ENCODE results near the gene LIPE.

Gene LIPE

GRCh38 chr19:42445948-42446347, 18.8 kb upstream of the LIPE start:
- no peak for DNase-seq

GRCh38 chr19:42443944-42444398, 16.8 kb upstream of the LIPE start:
- no peak for DNase-seq

GRCh38 chr19:42442833-42443232, 15.6 kb upstream of the LIPE start, which contains the start of gene CXCL17:
Gene CXCL17 (minus strand): TSS chr19:42442946. CDS start chr19:42442832, 114 bp downstream.
- DNase-seq = no peak

GRCh38 chr19:42441049-42441445, 13.9 kb upstream of the LIPE start:
- DNase-seq = no peak

- DNase-seq = no peak
Measured at GRCh38 chr19:42440357-42441048, 13.3 kb upstream of the LIPE start.

GRCh38 chr19:42436006-42436405, 8.8 kb upstream of the LIPE start:
- no peak for DNase-seq

- no peak for DNase-seq
Measured at GRCh38 chr19:42435316-42435715, 8.1 kb upstream of the LIPE start.

GRCh38 chr19:42433503-42434260, 6.5 kb upstream of the LIPE start:
- no peak for DNase-seq

GRCh38 chr19:42431486-42431885, 4.3 kb upstream of the LIPE start:
- DNase-seq = no peak

- no peak for DNase-seq
Measured at GRCh38 chr19:42428676-42429075, 1.5 kb upstream of the LIPE start.

GRCh38 chr19:42426643-42427042, 545 bp downstream of the LIPE start:
- no peak for DNase-seq

GRCh38 chr19:42424712-42425131, 2.5 kb downstream of the LIPE start:
- DNase-seq = no peak

- DNase-seq = no peak
Measured at GRCh38 chr19:42424345-42424707, 2.9 kb downstream of the LIPE start.

- no peak for DNase-seq
Measured at GRCh38 chr19:42423462-42424344, 3.5 kb downstream of the LIPE start.

- DNase-seq = no peak
Measured at GRCh38 chr19:42422901-42423461, 4.2 kb downstream of the LIPE start.

GRCh38 chr19:42422092-42422900, 4.9 kb downstream of the LIPE start:
- no peak for DNase-seq

- DNase-seq = no peak
Measured at GRCh38 chr19:42421591-42422031, 5.6 kb downstream of the LIPE start.

- no peak for DNase-seq
Measured at GRCh38 chr19:42421101-42421500, 6.1 kb downstream of the LIPE start.

- no peak for DNase-seq
Measured at GRCh38 chr19:42420055-42420544, 7.1 kb downstream of the LIPE start.

GRCh38 chr19:42419309-42419708, 7.9 kb downstream of the LIPE start:
- no peak for DNase-seq

- no peak for DNase-seq
Measured at GRCh38 chr19:42412661-42413076, 14.5 kb downstream of the LIPE start.

GRCh38 chr19:42412227-42412626, 15.0 kb downstream of the LIPE start:
- DNase-seq = no peak
